ENCODE measurements around the gene SMIM8.
"Not testable (repeated sequence)": the region's sequence is repeated elsewhere in the genome, so short reads cannot be mapped to it uniquely, and the experiment has no call there.

Gene SMIM8

GRCh38 chr6:87315071-87315470, 7.3 kb upstream of the SMIM8 start:
- ChIA-PET POLR2A (no interaction called here), CTCF (no interaction called here)
- TF ChIP-seq FOXK2 (IDR thresholded peaks at IDR 0.05) (no peak), ARNT (IDR thresholded peaks at IDR 0.05) (no peak), NFRKB (IDR thresholded peaks at IDR 0.05) (no peak), FOXM1 (IDR thresholded peaks at IDR 0.05; ENCODE audit: borderline replicate concordance) (no peak), L3MBTL2 (conservative IDR thresholded peaks at IDR 0.05) (no peak), LEF1 (IDR thresholded peaks at IDR 0.05; ENCODE audit: borderline replicate concordance) (no peak)
- DNase-seq (ENCODE audit: extremely low spot score) = no peak

GRCh38 chr6:87319271-87319987, 3.0 kb upstream of the SMIM8 start:
- CTCF ChIA-PET = no interaction called here
- POLR2A ChIA-PET = no interaction called here
- no peak for DNase-seq (ENCODE audit: extremely low spot score)
- TF ChIP-seq SUZ12 (IDR thresholded peaks at IDR 0.05) (no peak), NFRKB (IDR thresholded peaks at IDR 0.05) (no peak), PKNOX1 (IDR thresholded peaks at IDR 0.05) (no peak), SP1 (IDR thresholded peaks at IDR 0.05) (no peak), ARNT (IDR thresholded peaks at IDR 0.05) (no peak), ZNF384 (IDR thresholded peaks at IDR 0.05) (no peak), LEF1 (IDR thresholded peaks at IDR 0.05; ENCODE audit: borderline replicate concordance) (no peak), FOXA1 (IDR thresholded peaks at IDR 0.05) (no peak), HDGF (IDR thresholded peaks at IDR 0.05; ENCODE audit: borderline replicate concordance) (no peak), BHLHE40 (IDR thresholded peaks at IDR 0.05; ENCODE audit: borderline replicate concordance) (no peak), FOXK2 (IDR thresholded peaks at IDR 0.05) (no peak), FOXM1 (IDR thresholded peaks at IDR 0.05; ENCODE audit: borderline replicate concordance) (no peak), L3MBTL2 (conservative IDR thresholded peaks at IDR 0.05) (no peak), CTBP1 (IDR thresholded peaks at IDR 0.05; ENCODE audit: borderline replicate concordance) (no peak), TARDBP (IDR thresholded peaks at IDR 0.05) (no peak), ELF4 (IDR thresholded peaks at IDR 0.05) (no peak)

- CTCF ChIA-PET; POLR2A ChIA-PET; DNase-seq (ENCODE audit: extremely low spot score): not testable (repeated sequence)
Observed at GRCh38 chr6:87323880-87324279, 1.5 kb downstream of the SMIM8 start.

GRCh38 chr6:87330961-87331360, 8.6 kb downstream of the SMIM8 start:
- ChIA-PET POLR2A (no interaction called here), CTCF (no interaction called here)
- DNase-seq (ENCODE audit: extremely low spot score) = no peak
- TF ChIP-seq SUZ12 (IDR thresholded peaks at IDR 0.05) (no peak), FOXA1 (IDR thresholded peaks at IDR 0.05) (no peak), PKNOX1 (IDR thresholded peaks at IDR 0.05) (peak; percentile 50)

GRCh38 chr6:87333033-87333432, 10.6 kb downstream of the SMIM8 start:
- ChIA-PET POLR2A (no interaction called here), CTCF (no interaction called here)
- TF ChIP-seq FOXK2 (IDR thresholded peaks at IDR 0.05) (no peak), ZNF384 (IDR thresholded peaks at IDR 0.05) (no peak), L3MBTL2 (conservative IDR thresholded peaks at IDR 0.05) (no peak), BHLHE40 (IDR thresholded peaks at IDR 0.05; ENCODE audit: borderline replicate concordance) (no peak), TARDBP (IDR thresholded peaks at IDR 0.05) (no peak), CTBP1 (IDR thresholded peaks at IDR 0.05; ENCODE audit: borderline replicate concordance) (no peak), NFRKB (IDR thresholded peaks at IDR 0.05) (no peak), SP1 (IDR thresholded peaks at IDR 0.05) (no peak)
- no peak for DNase-seq (ENCODE audit: extremely low spot score)

- TF ChIP-seq NFRKB (IDR thresholded peaks at IDR 0.05) (no peak), SUZ12 (IDR thresholded peaks at IDR 0.05) (no peak), ELF4 (IDR thresholded peaks at IDR 0.05) (no peak), ZNF384 (IDR thresholded peaks at IDR 0.05) (no peak), PKNOX1 (IDR thresholded peaks at IDR 0.05) (no peak), SP1 (IDR thresholded peaks at IDR 0.05) (no peak), CTBP1 (IDR thresholded peaks at IDR 0.05; ENCODE audit: borderline replicate concordance) (no peak), HDGF (IDR thresholded peaks at IDR 0.05; ENCODE audit: borderline replicate concordance) (no peak), L3MBTL2 (conservative IDR thresholded peaks at IDR 0.05) (no peak), TARDBP (IDR thresholded peaks at IDR 0.05) (no peak), FOXK2 (IDR thresholded peaks at IDR 0.05) (no peak), ARNT (IDR thresholded peaks at IDR 0.05) (no peak), FOXM1 (IDR thresholded peaks at IDR 0.05; ENCODE audit: borderline replicate concordance) (no peak), FOXA1 (IDR thresholded peaks at IDR 0.05) (no peak), LEF1 (IDR thresholded peaks at IDR 0.05; ENCODE audit: borderline replicate concordance) (no peak), BHLHE40 (IDR thresholded peaks at IDR 0.05; ENCODE audit: borderline replicate concordance) (no peak)
- CTCF ChIA-PET = no interaction called here
- POLR2A ChIA-PET = no interaction called here
- DNase-seq (ENCODE audit: extremely low spot score) = no peak
Observed at GRCh38 chr6:87333591-87334181, 11.3 kb downstream of the SMIM8 start.

GRCh38 chr6:87334683-87335082, 12.3 kb downstream of the SMIM8 start:
- no peak for DNase-seq (ENCODE audit: extremely low spot score)
- ChIA-PET POLR2A (no interaction called here), CTCF (no interaction called here)
- TF ChIP-seq CTBP1 (IDR thresholded peaks at IDR 0.05; ENCODE audit: borderline replicate concordance) (no peak), HDGF (IDR thresholded peaks at IDR 0.05; ENCODE audit: borderline replicate concordance) (no peak), ZNF384 (IDR thresholded peaks at IDR 0.05) (no peak), NFRKB (IDR thresholded peaks at IDR 0.05) (no peak), BHLHE40 (IDR thresholded peaks at IDR 0.05; ENCODE audit: borderline replicate concordance) (no peak), PKNOX1 (IDR thresholded peaks at IDR 0.05) (no peak), ARNT (IDR thresholded peaks at IDR 0.05) (no peak), FOXM1 (IDR thresholded peaks at IDR 0.05; ENCODE audit: borderline replicate concordance) (no peak), LEF1 (IDR thresholded peaks at IDR 0.05; ENCODE audit: borderline replicate concordance) (no peak)

Measured in HEK293T (cell line).